ENCODE data around the gene PCDHGA3.
"Not testable (repeated sequence)": the region's sequence is repeated elsewhere in the genome, so short reads cannot be mapped to it uniquely, and the experiment has no call there.

Gene PCDHGA3

DNA sequence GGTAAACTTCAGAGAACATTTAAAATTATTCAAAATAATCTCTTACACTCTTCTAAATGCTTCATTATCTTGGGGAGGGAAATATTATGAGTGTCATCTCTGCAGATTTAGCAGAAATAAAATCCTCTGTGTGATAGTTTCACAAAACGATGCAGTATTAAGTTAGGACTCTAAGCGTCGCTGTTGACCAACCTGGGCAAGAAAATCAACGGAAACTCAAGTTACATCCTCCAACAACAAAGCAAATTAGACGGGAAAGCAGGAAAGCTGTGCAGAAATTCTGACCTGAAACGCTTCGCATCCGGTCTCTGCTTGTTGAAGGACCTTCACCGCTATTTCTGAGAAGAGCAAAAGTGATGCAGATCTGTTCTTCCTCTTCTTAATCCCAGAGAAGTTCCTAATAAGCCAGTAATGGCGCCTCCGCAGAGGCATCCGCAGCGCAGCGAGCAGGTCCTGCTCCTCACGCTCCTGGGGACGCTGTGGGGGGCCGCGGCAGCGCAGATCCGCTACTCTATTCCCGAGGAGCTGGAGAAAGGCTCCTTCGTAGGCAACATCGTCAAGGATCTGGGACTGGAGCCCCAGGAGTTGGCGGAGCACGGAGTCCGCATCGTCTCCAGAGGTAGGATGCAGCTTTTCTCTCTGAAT lies 30.2 kb downstream of the PCDHGA3 start, which contains the start of gene PCDHGA6:
PCDHGA6 (plus strand) TSS at position 219 of the 645 bp plus-strand sequence; CDS start at position 412, 193 bp downstream.
- no peak within 1 kb of the TSS for H3K27ac ChIP-seq
- in situ Hi-C loops (cut with HindIII; ENCODE audit: low pct_ligation_motif_present, low sequenced_read_pairs), result no loop called here
- no peak for DNase-seq
- H3K36me3 ChIP-seq (replicated peaks), result no peaks in the 10 kb centered on the region
- TF ChIP-seq, protein P1, sequence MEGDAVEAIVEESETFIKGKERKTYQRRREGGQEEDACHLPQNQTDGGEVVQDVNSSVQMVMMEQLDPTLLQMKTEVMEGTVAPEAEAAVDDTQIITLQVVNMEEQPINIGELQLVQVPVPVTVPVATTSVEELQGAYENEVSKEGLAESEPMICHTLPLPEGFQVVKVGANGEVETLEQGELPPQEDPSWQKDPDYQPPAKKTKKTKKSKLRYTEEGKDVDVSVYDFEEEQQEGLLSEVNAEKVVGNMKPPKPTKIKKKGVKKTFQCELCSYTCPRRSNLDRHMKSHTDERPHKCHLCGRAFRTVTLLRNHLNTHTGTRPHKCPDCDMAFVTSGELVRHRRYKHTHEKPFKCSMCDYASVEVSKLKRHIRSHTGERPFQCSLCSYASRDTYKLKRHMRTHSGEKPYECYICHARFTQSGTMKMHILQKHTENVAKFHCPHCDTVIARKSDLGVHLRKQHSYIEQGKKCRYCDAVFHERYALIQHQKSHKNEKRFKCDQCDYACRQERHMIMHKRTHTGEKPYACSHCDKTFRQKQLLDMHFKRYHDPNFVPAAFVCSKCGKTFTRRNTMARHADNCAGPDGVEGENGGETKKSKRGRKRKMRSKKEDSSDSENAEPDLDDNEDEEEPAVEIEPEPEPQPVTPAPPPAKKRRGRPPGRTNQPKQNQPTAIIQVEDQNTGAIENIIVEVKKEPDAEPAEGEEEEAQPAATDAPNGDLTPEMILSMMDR (IDR thresholded peaks at IDR 0.05; ENCODE audit: low read depth, low read length, missing control alignments), result peak; percentile 58
- peak within 1 kb of the TSS; percentile 43 for H3K4me3 ChIP-seq (ENCODE audit: low read depth, low read length)
- no peaks in the 10 kb centered on the region for H3K27me3 ChIP-seq (replicated peaks)

DNA sequence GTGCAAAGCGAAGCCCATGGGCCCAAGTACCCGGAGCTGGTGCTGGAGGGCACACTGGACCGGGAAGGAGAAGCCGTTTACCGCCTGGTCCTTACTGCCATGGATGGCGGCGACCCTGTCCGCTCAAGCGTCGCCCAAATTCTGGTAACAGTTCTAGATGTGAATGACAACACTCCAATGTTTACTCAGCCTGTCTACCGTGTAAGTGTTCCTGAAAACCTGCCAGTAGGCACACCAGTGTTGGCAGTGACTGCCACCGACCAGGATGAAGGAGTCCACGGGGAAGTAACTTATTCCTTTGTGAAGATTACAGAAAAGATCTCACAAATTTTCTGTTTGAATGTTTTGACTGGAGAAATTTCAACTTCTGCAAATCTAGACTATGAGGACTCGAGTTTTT lies 31.0 kb downstream of the PCDHGA3 start:
- TF ChIP-seq, protein P1 (IDR thresholded peaks at IDR 0.05; ENCODE audit: low read depth, low read length, missing control alignments), result no peak
- in situ Hi-C loops (cut with HindIII; ENCODE audit: low pct_ligation_motif_present, low sequenced_read_pairs), result no loop called here
- no peak for DNase-seq
- H3K4me3 ChIP-seq (ENCODE audit: low read depth, low read length), result no peak overlapping the region
- no peak overlapping the region for H3K27ac ChIP-seq
- H3K27me3 ChIP-seq (replicated peaks), result no peaks in the 10 kb centered on the region
- H3K36me3 ChIP-seq (replicated peaks), result no peaks in the 10 kb centered on the region

DNA sequence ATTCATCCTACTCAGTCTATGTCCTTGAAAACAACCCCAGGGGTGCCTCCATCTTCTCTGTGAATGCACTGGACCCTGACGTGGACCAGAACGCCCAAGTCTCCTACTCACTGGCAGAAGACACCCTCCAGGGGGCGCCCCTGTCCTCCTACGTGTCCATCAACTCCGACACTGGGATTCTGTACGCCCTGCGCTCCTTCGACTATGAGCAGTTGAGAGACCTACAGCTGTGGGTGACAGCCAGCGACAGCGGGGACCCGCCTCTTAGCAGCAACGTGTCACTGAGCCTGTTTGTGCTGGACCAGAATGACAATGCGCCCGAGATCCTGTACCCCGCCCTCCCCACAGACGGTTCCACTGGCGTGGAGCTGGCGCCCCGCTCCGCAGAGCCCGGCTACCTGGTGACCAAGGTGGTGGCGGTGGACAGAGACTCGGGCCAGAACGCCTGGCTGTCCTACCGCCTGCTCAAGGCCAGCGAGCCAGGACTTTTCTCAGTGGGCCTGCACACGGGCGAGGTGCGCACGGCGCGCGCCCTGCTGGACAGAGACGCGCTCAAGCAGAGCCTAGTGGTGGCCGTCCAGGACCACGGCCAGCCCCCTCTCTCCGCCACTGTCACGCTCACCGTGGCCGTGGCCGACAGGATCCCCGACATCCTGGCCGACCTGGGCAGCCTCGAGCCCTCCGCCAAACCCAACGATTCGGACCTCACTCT lies 32.0 kb downstream of the PCDHGA3 start:
- DNase-seq; H3K4me3 ChIP-seq (ENCODE audit: low read depth, low read length); in situ Hi-C loops (cut with HindIII; ENCODE audit: low pct_ligation_motif_present, low sequenced_read_pairs); H3K27me3 ChIP-seq (replicated peaks); H3K36me3 ChIP-seq (replicated peaks); H3K27ac ChIP-seq: not testable (repeated sequence)

DNA sequence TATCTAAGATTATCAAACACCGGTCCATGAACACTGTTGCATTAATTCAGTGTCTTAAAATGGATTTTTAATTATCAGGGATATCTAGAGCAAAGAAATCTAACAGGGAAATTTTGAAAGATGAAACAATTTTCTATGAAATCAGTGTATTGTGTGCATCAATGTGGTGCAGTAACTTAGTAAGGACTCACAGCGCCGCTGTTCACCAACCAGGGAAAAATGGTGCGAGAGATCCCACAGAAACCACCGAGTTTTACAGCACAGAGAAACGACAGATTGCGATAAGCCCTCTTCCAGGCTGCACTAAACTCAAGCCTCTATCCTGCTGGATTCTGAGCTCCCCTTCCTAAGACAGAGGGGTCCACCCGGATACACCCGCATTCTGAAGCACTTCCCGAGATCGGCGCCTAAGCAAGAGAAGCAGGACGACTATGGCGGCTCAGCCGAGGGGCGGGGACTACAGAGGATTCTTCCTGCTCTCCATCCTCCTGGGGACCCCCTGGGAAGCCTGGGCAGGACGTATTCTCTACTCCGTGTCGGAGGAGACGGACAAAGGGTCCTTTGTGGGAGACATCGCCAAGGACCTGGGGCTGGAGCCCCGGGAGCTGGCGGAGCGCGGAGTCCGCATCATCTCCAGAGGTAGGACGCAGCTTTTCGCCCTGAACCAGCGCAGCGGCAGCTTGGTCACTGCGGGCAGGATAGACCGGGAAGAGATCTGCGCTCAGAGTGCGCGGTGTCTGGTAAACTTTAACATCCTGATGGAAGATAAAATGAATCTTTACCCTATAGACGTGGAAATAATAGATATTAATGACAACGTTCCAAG lies 39.1 kb downstream of the PCDHGA3 start, which contains the start of gene PCDHGA7:
PCDHGA7 (plus strand) TSS at position 274 of the 826 bp plus-strand sequence; CDS start at position 432, 158 bp downstream.
- TF ChIP-seq, protein P1 (IDR thresholded peaks at IDR 0.05; ENCODE audit: low read depth, low read length, missing control alignments), result peak; percentile 58
- Histone ChIP-seq H3K4me3 (ENCODE audit: low read depth, low read length) (peak within 1 kb of the TSS; percentile 58), H3K27me3 (replicated peaks) (no peaks in the 10 kb centered on the region), H3K36me3 (replicated peaks) (no peaks in the 10 kb centered on the region), H3K27ac (no peak within 1 kb of the TSS)
- in situ Hi-C loops (cut with HindIII; ENCODE audit: low pct_ligation_motif_present, low sequenced_read_pairs), result no loop called here
- DNase-seq, result peak; percentile 32

DNA sequence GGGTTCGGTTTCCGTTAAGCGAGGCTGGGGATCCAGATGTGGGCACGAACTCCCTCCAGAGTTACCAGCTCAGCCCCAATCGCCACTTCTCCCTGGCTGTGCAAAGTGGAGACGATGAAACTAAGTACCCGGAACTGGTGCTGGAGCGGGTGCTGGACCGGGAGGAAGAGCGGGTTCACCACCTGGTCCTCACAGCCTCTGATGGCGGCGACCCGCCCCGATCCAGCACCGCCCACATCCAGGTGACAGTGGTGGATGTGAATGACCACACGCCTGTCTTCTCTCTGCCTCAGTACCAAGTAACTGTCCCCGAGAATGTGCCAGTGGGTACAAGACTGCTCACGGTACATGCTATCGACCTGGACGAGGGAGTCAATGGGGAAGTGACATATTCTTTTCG lies 39.7 kb downstream of the PCDHGA3 start:
- no peaks in the 10 kb centered on the region for H3K27me3 ChIP-seq (replicated peaks)
- H3K4me3 ChIP-seq (ENCODE audit: low read depth, low read length), result no peak overlapping the region
- in situ Hi-C loops (cut with HindIII; ENCODE audit: low pct_ligation_motif_present, low sequenced_read_pairs), result no loop called here
- DNase-seq, result no peak
- H3K27ac ChIP-seq, result no peak overlapping the region
- TF ChIP-seq, protein P1 (IDR thresholded peaks at IDR 0.05; ENCODE audit: low read depth, low read length, missing control alignments), result no peak
- H3K36me3 ChIP-seq (replicated peaks), result no peaks in the 10 kb centered on the region
